Kidney (tissue), 14 donors: ENCODE results near the gene IGSF23. TPM values are rescaled to one million over a fixed set of nuclear protein-coding genes. Genes with fewer than 3 reads are reported as not detected.

ENCODE experiments used
- DNase-seq, 5 donors: peaks; one replicate each; pipeline ENCODE4 v3.0.0-alpha.2; 2013 to 2020
- FAIRE-seq: peaks from 2 replicates; lab custom pipeline; 2012; peaks lifted over from hg19 to GRCh38; lab: Jason Lieb, UNC
- H3K27ac ChIP-seq, 2 donors: one replicate each; pipeline ENCODE4 v1.7.0; 2013; ENCODE audit warnings: low read depth in 2 of 2, low read length in 2 of 2, inconsistent platforms in 1 of 2
- H3K27me3 ChIP-seq: one replicate; pipeline ENCODE4 v1.7.1; 2013; ENCODE audit warnings: low read length, inconsistent platforms; ENCODE audit not compliant: control insufficient read depth, insufficient read depth
- H3K36me3 ChIP-seq, 3 donors: one replicate each; pipeline versions ENCODE4 v1.7.0 to v1.7.1; 2013; ENCODE audit warnings: low read length in 3 of 3, control low read depth in 1 of 3, inconsistent platforms in 1 of 3; ENCODE audit not compliant: insufficient read depth in 3 of 3, control insufficient read depth in 2 of 3
- H3K4me1 ChIP-seq, 3 donors: one replicate each; pipeline versions ENCODE4 v1.7.0 to v1.7.1; 2013; ENCODE audit warnings: low read length in 3 of 3, inconsistent platforms in 1 of 3, low read depth in 1 of 3; ENCODE audit not compliant: control insufficient read depth in 2 of 3, insufficient read depth in 2 of 3
- H3K4me3 ChIP-seq, 3 donors: one replicate each; pipeline versions ENCODE4 v1.7.0 to v1.8.1; 2013; ENCODE audit warnings: low read length in 3 of 3, control low read depth in 1 of 3, inconsistent platforms in 1 of 3
- H3K9ac ChIP-seq, 3 donors: one replicate each; pipeline versions ENCODE4 v1.7.0 to v1.7.1; 2013; ENCODE audit warnings: low read length in 3 of 3, control low read depth in 1 of 3, inconsistent platforms in 1 of 3
- H3K9me3 ChIP-seq, 3 donors: one replicate each; pipeline versions ENCODE4 v1.7.0 to v1.7.1; 2013; ENCODE audit warnings: low read length in 3 of 3, control low read depth in 1 of 3, inconsistent platforms in 1 of 3; ENCODE audit not compliant: control insufficient read depth in 2 of 3, insufficient read depth in 1 of 3
- CTCF ChIP-seq: IDR thresholded peaks from 3 replicates; pipeline ENCODE4 v1.5.1; 2012; ENCODE audit warnings: mild to moderate bottlenecking, moderate library complexity, borderline replicate concordance; ENCODE audit not compliant: insufficient read depth; ENCODE audit errors: extremely low read depth
- intact Hi-C: fragments of 100-400 bp; cut with DNase I; formaldehyde crosslinking; loops from one replicate; pipeline ENCODE4 v1.11.1; 2022
- polyA plus RNA-seq: library from polyadenylated mRNA; stranded (reverse); fragments of 350-450 nt; fragmentation: Illumina TruSeq; extraction: RNeasy Lipid Tissue Mini Kit (QIAGEN cat#74804); gene quantifications from one replicate; pipeline ENCODE4 v1.2.3, GENCODE V29; 2014; ENCODE audit warnings: low read depth, low replicate concordance; ENCODE audit not compliant: insufficient read depth
- total RNA-seq: library from RNA; stranded (reverse); fragmentation: NEBNext Ultra II Directional; extraction: Animal tissue kit (Norgen Biotek cat#: 25700); gene quantifications from one replicate; pipeline ENCODE4 v1.2.1, GENCODE V29; 2021
- donor health status: control.
- donor health status: control.
- donor health status: control.
- donor health status: control.
- donor health status: control.
- donor health status: DM: yes; HTN: yes; CAD: no.
- donor health status: Normal renal cell carcinoma (clear cell type).

Gene IGSF23
- total and polyA plus RNA-seq, 2 donors from 2014 or later = not detected

- intact Hi-C loops = no loop called here
- Histone ChIP-seq H3K27me3 (no peaks in the 10 kb centered on the region), H3K9ac (no peak overlapping the region), H3K9me3 (no peaks in the 10 kb centered on the region), H3K4me1 (peaks cover 0 to 15% (median 15%) of the 10 kb centered on the region in 3 donors), H3K27ac (no peak overlapping the region), H3K36me3 (peaks cover 0 to 11% (median 10%) of the 10 kb centered on the region in 3 donors), H3K4me3 (no peak overlapping the region)
- FAIRE-seq (no peak), DNase-seq (no peak)
- TF ChIP-seq CTCF = no peak
Observed at GRCh38 chr19:44646049-44646416, 32.7 kb downstream of the IGSF23 start.

- Histone ChIP-seq H3K27me3 (no peaks in the 10 kb centered on the region), H3K9ac (no peak overlapping the region), H3K4me1 (peaks cover 0 to 15% (median 15%) of the 10 kb centered on the region in 3 donors), H3K36me3 (peaks cover 0 to 17% (median 15%) of the 10 kb centered on the region in 3 donors), H3K27ac (no peak overlapping the region), H3K9me3 (no peaks in the 10 kb centered on the region), H3K4me3 (no peak overlapping the region)
- no peak for FAIRE-seq
- DNase-seq = no peak
- intact Hi-C loops = no loop called here
- TF ChIP-seq CTCF = no peak
Observed at GRCh38 chr19:44647144-44647543, 33.8 kb downstream of the IGSF23 start.

- no peak overlapping the region for H3K4me3 ChIP-seq
- no peak for TF ChIP-seq CTCF
- no peak overlapping the region for H3K9ac ChIP-seq
- no peaks in the 10 kb centered on the region for H3K27me3 ChIP-seq
- FAIRE-seq = peak; percentile 44
- intact Hi-C loops = no loop called here
- H3K4me1 ChIP-seq = peaks cover 0 to 15% (median 13%) of the 10 kb centered on the region in 3 donors
- no peaks in the 10 kb centered on the region for H3K9me3 ChIP-seq
- DNase-seq = peak in 1 of 5 donors; percentile 82
- H3K27ac ChIP-seq = peak overlapping the region in 1 of 2 donors; percentile 52
- peaks cover 0 to 23% (median 22%) of the 10 kb centered on the region in 3 donors for H3K36me3 ChIP-seq
Observed at GRCh38 chr19:44648631-44649251, 35.4 kb downstream of the IGSF23 start.
